HepG2 (cell line): ENCODE measurements around the gene MRM3. TPM values are rescaled to one million over a fixed set of nuclear protein-coding genes. Genes with fewer than 3 reads are reported as not detected.

Experiments
- ATRX ChIP-seq: sonication (generic); formaldehyde crosslinking; IDR thresholded peaks from 2 replicates; pipeline ENCODE4 v1.4.0; 2020; ENCODE audit warnings: missing genetic modification reagents, borderline replicate concordance
- BHLHE40 ChIP-seq: IDR thresholded peaks from 2 replicates; pipeline ENCODE4 v1.6.1; 2011; ENCODE audit warnings: low read length, improper control_type of control experiment
- FOXK1 ChIP-seq: sonication (generic); formaldehyde crosslinking; IDR thresholded peaks from 2 replicates; pipeline ENCODE4 v1.4.0; 2020; ENCODE audit warnings: low read depth, missing genetic modification reagents, borderline replicate concordance
- GABPB1 ChIP-seq: IDR thresholded peaks from 2 replicates; pipeline ENCODE4 v1.6.1; 2016; ENCODE audit warnings: mild to moderate bottlenecking, missing genetic modification reagents, moderate library complexity, missing compliant biosample characterization
- MEIS1 ChIP-seq: sonication (generic); formaldehyde crosslinking; IDR thresholded peaks from 2 replicates; pipeline ENCODE4 v1.9.0; 2021; ENCODE audit warnings: mild to moderate bottlenecking, missing genetic modification reagents, moderate library complexity, borderline replicate concordance
- NR3C1 ChIP-seq: sonication (generic); formaldehyde crosslinking; IDR thresholded peaks from 2 replicates; pipeline ENCODE4 v1.4.0; 2020; ENCODE audit warnings: missing genetic modification reagents
- SRSF9 ChIP-seq: fragments of 200-400 bp; formaldehyde crosslinking; IDR thresholded peaks from 2 replicates; pipeline ENCODE4 v1.6.1; 2018; ENCODE audit warnings: borderline replicate concordance, mild to moderate bottlenecking, low read depth, low read length; ENCODE audit not compliant: insufficient read depth, poor library complexity, severe bottlenecking
- SUZ12 ChIP-seq: fragments of 150-350 bp; IDR thresholded peaks from 2 replicates; pipeline ENCODE4 v1.6.1; 2014; ENCODE audit warnings: low read depth, low read length
- YY1 ChIP-seq: IDR thresholded peaks from 2 replicates; pipeline ENCODE4 v1.6.1; 2011; ENCODE audit warnings: low read length, low read depth, moderate library complexity, mild to moderate bottlenecking; ENCODE audit not compliant: insufficient read depth, insufficient replicate concordance
- ZBTB3 ChIP-seq: sonication (generic); formaldehyde crosslinking; IDR thresholded peaks from 2 replicates; pipeline ENCODE4 v1.4.0; 2020; ENCODE audit warnings: low read depth, mild to moderate bottlenecking, moderate library complexity, missing genetic modification reagents, borderline replicate concordance
- ZBTB42 ChIP-seq: sonication (generic); formaldehyde crosslinking; IDR thresholded peaks from 2 replicates; pipeline ENCODE4 v1.5.0; 2020; ENCODE audit warnings: mild to moderate bottlenecking, missing genetic modification reagents
- ZBTB7B ChIP-seq: sonication (generic); formaldehyde crosslinking; IDR thresholded peaks from 2 replicates; pipeline ENCODE4 v1.4.0; 2020; ENCODE audit warnings: missing genetic modification reagents
- ZFP82 ChIP-seq: sonication (generic); formaldehyde crosslinking; IDR thresholded peaks from 2 replicates; pipeline ENCODE4 v1.5.1; 2020; ENCODE audit warnings: mild to moderate bottlenecking, missing genetic modification reagents, borderline replicate concordance
- ZNF619 ChIP-seq: sonication (generic); formaldehyde crosslinking; IDR thresholded peaks from 2 replicates; pipeline ENCODE4 v1.4.0; 2020; ENCODE audit warnings: mild to moderate bottlenecking, missing genetic modification reagents
- ZNF670 ChIP-seq: sonication (generic); formaldehyde crosslinking; IDR thresholded peaks from 2 replicates; pipeline ENCODE4 v1.8.0; 2022; ENCODE audit warnings: mild to moderate bottlenecking, missing genetic modification reagents, borderline replicate concordance
- ZNF703 ChIP-seq: sonication (generic); formaldehyde crosslinking; IDR thresholded peaks from 2 replicates; pipeline ENCODE4 v1.5.1; 2020; ENCODE audit warnings: missing genetic modification reagents, mild to moderate bottlenecking, moderate library complexity, borderline replicate concordance
- ZNF747 ChIP-seq: sonication (generic); formaldehyde crosslinking; IDR thresholded peaks from 2 replicates; pipeline ENCODE4 v1.8.1; 2023; ENCODE audit warnings: missing genetic modification reagents, mild to moderate bottlenecking, borderline replicate concordance
- ZSCAN31 ChIP-seq: sonication (generic); formaldehyde crosslinking; IDR thresholded peaks from 2 replicates; pipeline ENCODE4 v1.5.0; 2020; ENCODE audit warnings: low read depth, mild to moderate bottlenecking, missing genetic modification reagents
- polyA plus RNA-seq, 8 experiments: library from polyadenylated mRNA; depleted of rRNA in 3 of 8; stranded (reverse) in 7 of 8; unstranded in 1 of 8; fragments of >200 nt; fragmentation: Illumina TruSeq in 4 of 8; extraction: Trizol in 4 of 8; gene quantifications; 2 replicates each; pipeline versions ENCODE4 v1.2.1 to v1.2.3, GENCODE V29; 2011 to 2016; ENCODE audit warnings: low read depth in 4 of 8, missing spikeins in 1 of 8, mixed read lengths in 1 of 8; ENCODE audit not compliant: insufficient read depth in 1 of 8
- total RNA-seq, 5 experiments: library from RNA; depleted of rRNA; stranded (reverse); fragments of >200 nt; fragmentation: Illumina TruSeq; extraction: Trizol; gene quantifications; 2 replicates each; pipeline ENCODE4 v1.2.3, GENCODE V29; 2016; ENCODE audit warnings: low read depth in 1 of 5
- TF ChIP-seq, protein P1 (sequence below): sonication (generic); formaldehyde crosslinking; conservative IDR thresholded peaks from 2 replicates; pipeline ENCODE4 v1.4.0; 2020; ENCODE audit warnings: missing genetic modification reagents
- TF ChIP-seq, protein P2 (sequence below): sonication (generic); formaldehyde crosslinking; IDR thresholded peaks from 2 replicates; pipeline ENCODE4 v1.4.0; 2020; ENCODE audit warnings: missing genetic modification reagents
- TF ChIP-seq, protein P3 (sequence below): IDR thresholded peaks from 2 replicates; pipeline ENCODE4 v1.6.1; 2016; ENCODE audit warnings: low read depth, borderline replicate concordance
- TF ChIP-seq, protein P4 (sequence below), 2 experiments: fragments of 450-650 bp in 1 of 2; sonication (generic) in 1 of 2; formaldehyde crosslinking; IDR thresholded peaks; 2 replicates each; pipeline versions ENCODE4 v1.5.0 to v1.8.0; 2020 to 2022; ENCODE audit warnings: mild to moderate bottlenecking in 1 of 2, missing genetic modification reagents in 1 of 2
- TF ChIP-seq, protein P5 (sequence below): sonication (generic); formaldehyde crosslinking; IDR thresholded peaks from 2 replicates; pipeline ENCODE4 v1.8.1; 2023; ENCODE audit warnings: mild to moderate bottlenecking, missing genetic modification reagents

The MRM3 gene
- total and polyA plus RNA-seq, 2 of the 13 experiments (the other 11 are each of a cell fraction or from before 2014, with no cell fraction given): 12.3 to 25.5 TPM

DNA sequence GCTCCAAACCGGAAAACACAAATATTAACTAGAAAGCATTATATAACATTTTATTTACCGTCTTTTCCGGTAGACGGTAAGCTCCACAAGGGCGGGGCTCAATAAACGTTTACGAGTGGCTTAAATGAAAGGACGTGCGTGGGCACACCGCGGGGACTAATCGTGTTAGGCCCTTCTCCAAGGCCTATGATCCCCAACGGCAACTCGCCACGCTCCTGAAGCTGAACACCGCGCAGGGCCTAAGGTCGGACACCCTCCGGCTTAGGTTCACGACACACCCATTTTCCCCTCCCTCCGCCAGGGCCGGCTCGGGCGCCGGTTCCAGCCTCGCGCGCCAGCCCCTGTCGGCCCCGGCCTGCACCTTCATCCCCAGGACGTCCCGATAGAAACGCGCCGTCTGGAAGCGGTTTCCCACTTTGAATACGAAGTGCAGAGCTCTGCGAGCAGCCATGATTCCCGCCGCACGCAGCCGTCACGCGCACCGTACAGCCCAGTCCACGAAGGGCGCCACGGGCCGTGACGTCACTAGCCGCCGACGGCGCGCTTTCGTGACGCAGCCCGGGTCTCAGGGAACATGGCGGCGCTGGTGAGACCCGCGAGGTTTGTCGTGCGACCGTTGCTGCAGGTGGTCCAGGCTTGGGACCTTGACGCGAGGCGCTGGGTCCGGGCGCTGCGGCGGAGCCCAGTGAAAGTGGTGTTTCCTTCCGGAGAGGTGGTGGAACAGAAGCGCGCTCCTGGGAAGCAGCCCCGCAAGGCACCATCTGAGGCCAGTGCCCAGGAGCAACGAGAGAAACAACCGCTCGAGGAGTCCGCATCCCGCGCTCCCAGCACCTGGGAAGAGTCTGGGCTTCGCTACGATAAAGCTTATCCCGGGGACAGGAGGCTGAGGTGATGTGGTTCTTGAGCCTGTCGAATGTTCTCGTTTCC lies at the start of gene MRM3, which contains the start of gene GLOD4 (continued):
- TF ChIP-seq ZBTB7B (CRISPR knock-in tag) (peak; percentile 73; the same call in 1 of the 2 replicates), BHLHE40 (peak; percentile 82), ZFP82 (CRISPR knock-in tag) (peak; percentile 66; the same call in 1 of the 2 replicates), ZNF747 (CRISPR knock-in tag) (peak; percentile 70), ZNF703 (no peak), SUZ12 (no peak), FOXK1 (CRISPR knock-in tag) (peak; percentile 88), ATRX (CRISPR knock-in tag) (no peak), MEIS1 (no peak; the same call in 1 of the 2 replicates), GABPB1 (CRISPR knock-in tag) (peak; percentile 92), ZBTB42 (no peak; the same call in 1 of the 2 replicates), YY1 (peak; percentile 98), ZNF619 (CRISPR knock-in tag) (peak; percentile 75; the same call in 1 of the 2 replicates), NR3C1 (0 out of 2 replicates have a peak, but pooled peaks have one; percentile 17), ZBTB3 (CRISPR knock-in tag) (no peak; the same call in 1 of the 2 replicates), SRSF9 (no peak), ZNF670 (CRISPR knock-in tag) (no peak; the same call in none of the 2 replicates), ZSCAN31 (peak; percentile 96)
- TF ChIP-seq, protein P1, sequence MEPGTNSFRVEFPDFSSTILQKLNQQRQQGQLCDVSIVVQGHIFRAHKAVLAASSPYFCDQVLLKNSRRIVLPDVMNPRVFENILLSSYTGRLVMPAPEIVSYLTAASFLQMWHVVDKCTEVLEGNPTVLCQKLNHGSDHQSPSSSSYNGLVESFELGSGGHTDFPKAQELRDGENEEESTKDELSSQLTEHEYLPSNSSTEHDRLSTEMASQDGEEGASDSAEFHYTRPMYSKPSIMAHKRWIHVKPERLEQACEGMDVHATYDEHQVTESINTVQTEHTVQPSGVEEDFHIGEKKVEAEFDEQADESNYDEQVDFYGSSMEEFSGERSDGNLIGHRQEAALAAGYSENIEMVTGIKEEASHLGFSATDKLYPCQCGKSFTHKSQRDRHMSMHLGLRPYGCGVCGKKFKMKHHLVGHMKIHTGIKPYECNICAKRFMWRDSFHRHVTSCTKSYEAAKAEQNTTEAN: no peak
- TF ChIP-seq, protein P2, sequence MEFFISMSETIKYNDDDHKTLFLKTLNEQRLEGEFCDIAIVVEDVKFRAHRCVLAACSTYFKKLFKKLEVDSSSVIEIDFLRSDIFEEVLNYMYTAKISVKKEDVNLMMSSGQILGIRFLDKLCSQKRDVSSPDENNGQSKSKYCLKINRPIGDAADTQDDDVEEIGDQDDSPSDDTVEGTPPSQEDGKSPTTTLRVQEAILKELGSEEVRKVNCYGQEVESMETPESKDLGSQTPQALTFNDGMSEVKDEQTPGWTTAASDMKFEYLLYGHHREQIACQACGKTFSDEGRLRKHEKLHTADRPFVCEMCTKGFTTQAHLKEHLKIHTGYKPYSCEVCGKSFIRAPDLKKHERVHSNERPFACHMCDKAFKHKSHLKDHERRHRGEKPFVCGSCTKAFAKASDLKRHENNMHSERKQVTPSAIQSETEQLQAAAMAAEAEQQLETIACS (CRISPR knock-in tag): 0 out of 2 replicates have a peak, but pooled peaks have one; percentile 29
- TF ChIP-seq, protein P3, sequence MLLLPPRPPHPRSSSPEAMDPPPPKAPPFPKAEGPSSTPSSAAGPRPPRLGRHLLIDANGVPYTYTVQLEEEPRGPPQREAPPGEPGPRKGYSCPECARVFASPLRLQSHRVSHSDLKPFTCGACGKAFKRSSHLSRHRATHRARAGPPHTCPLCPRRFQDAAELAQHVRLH (CRISPR knock-in tag): peak; percentile 90; the same call in 1 of the 2 replicates
- TF ChIP-seq, protein P4, sequence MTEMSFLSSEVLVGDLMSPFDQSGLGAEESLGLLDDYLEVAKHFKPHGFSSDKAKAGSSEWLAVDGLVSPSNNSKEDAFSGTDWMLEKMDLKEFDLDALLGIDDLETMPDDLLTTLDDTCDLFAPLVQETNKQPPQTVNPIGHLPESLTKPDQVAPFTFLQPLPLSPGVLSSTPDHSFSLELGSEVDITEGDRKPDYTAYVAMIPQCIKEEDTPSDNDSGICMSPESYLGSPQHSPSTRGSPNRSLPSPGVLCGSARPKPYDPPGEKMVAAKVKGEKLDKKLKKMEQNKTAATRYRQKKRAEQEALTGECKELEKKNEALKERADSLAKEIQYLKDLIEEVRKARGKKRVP (CRISPR knock-in tag; IDR thresholded peaks at IDR 0.05): peak in 1 of 2 experiments; percentile 70; a peak in 2 of 4 replicates
- TF ChIP-seq, protein P5, sequence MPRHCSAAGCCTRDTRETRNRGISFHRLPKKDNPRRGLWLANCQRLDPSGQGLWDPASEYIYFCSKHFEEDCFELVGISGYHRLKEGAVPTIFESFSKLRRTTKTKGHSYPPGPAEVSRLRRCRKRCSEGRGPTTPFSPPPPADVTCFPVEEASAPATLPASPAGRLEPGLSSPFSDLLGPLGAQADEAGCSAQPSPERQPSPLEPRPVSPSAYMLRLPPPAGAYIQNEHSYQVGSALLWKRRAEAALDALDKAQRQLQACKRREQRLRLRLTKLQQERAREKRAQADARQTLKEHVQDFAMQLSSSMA (CRISPR knock-in tag): no peak
